Raji (cell line): Measurements from ENCODE around the gene CELF2.

ENCODE experiments used
- POLR2A ChIP-seq: IDR thresholded peaks from 2 replicates; pipeline ENCODE4 v1.6.1; 2011; ENCODE audit warnings: low read depth, low read length, control low read depth; ENCODE audit not compliant: insufficient read depth

CELF2 gene

GRCh38 chr10:11017570-11018431 is at the start of gene CELF2:
Gene CELF2 (plus strand): TSS chr10:11017872. CDS start chr10:11018090, 218 bp downstream.
- no peak for TF ChIP-seq POLR2A

- TF ChIP-seq POLR2A: no peak
Observed at GRCh38 chr10:10968257-10968588, 49.4 kb upstream of the CELF2 start.

- TF ChIP-seq POLR2A: no peak
Observed at GRCh38 chr10:10973310-10973709, 44.4 kb upstream of the CELF2 start.

GRCh38 chr10:10975647-10976046 is 42.0 kb upstream of the CELF2 start:
- no peak for TF ChIP-seq POLR2A

GRCh38 chr10:10976652-10977051 is 41.0 kb upstream of the CELF2 start:
- no peak for TF ChIP-seq POLR2A

GRCh38 chr10:10977226-10977956 is 40.3 kb upstream of the CELF2 start:
- no peak for TF ChIP-seq POLR2A

GRCh38 chr10:10977978-10978377 is 39.7 kb upstream of the CELF2 start:
- TF ChIP-seq POLR2A: no peak

GRCh38 chr10:10985361-10985760 is 32.3 kb upstream of the CELF2 start:
- no peak for TF ChIP-seq POLR2A

GRCh38 chr10:10986606-10987005 is 31.1 kb upstream of the CELF2 start:
- TF ChIP-seq POLR2A: no peak

GRCh38 chr10:10987111-10987510 is 30.6 kb upstream of the CELF2 start:
- TF ChIP-seq POLR2A: no peak

- no peak for TF ChIP-seq POLR2A
Observed at GRCh38 chr10:10989669-10990068, 28.0 kb upstream of the CELF2 start.

GRCh38 chr10:10991144-10991543 is 26.5 kb upstream of the CELF2 start:
- no peak for TF ChIP-seq POLR2A

- TF ChIP-seq POLR2A: no peak
Observed at GRCh38 chr10:10992072-10992471, 25.6 kb upstream of the CELF2 start.

- no peak for TF ChIP-seq POLR2A
Observed at GRCh38 chr10:10992961-10993714, 24.5 kb upstream of the CELF2 start.

- TF ChIP-seq POLR2A: no peak
Observed at GRCh38 chr10:10993785-10994184, 23.9 kb upstream of the CELF2 start.

- TF ChIP-seq POLR2A: no peak
Observed at GRCh38 chr10:10994360-10994759, 23.3 kb upstream of the CELF2 start.
